Ovary (tissue), 9 donors: Measurements from ENCODE around the gene NAT10. TPM values are rescaled to one million over a fixed set of nuclear protein-coding genes. Genes with fewer than 3 reads are reported as not detected.

Experiments
- DNase-seq, 5 donors: peaks; one replicate each; pipeline ENCODE4 v3.0.0-alpha.2; 2019 to 2020
- H3K27ac ChIP-seq, 2 donors: fragments of 200-600 bp; one replicate each; pipeline versions ENCODE4 v1.5.1 to v1.8.0; 2019 to 2022
- H3K27me3 ChIP-seq: fragments of 200-600 bp; one replicate; pipeline ENCODE4 v1.8.0; 2022
- H3K36me3 ChIP-seq: fragments of 200-600 bp; sonication (generic); one replicate; pipeline ENCODE4 v1.5.1; 2019
- H3K4me1 ChIP-seq: one replicate; pipeline ENCODE4 v1.8.1; 2013; ENCODE audit warnings: mild to moderate bottlenecking, moderate library complexity; ENCODE audit not compliant: insufficient read depth
- H3K4me3 ChIP-seq: fragments of 200-600 bp; sonication (generic); one replicate; pipeline ENCODE4 v1.5.1; 2017
- H3K9me3 ChIP-seq, 2 donors: fragments of 200-600 bp in 1 of 2; sonication (generic) in 1 of 2; one replicate each; pipeline versions ENCODE4 v1.5.1 to v1.8.1; 2013 to 2019; ENCODE audit warnings: mild to moderate bottlenecking in 1 of 2, moderate library complexity in 1 of 2
- CTCF ChIP-seq, 3 donors: fragments of 450-650 bp in 2 of 3; fragments of 200-600 bp in 1 of 3; IDR thresholded peaks; one replicate each; pipeline versions ENCODE4 v1.5.1 to v1.8.0; 2016 to 2022; ENCODE audit warnings: antibody characterized with exemption in 3 of 3, mild to moderate bottlenecking in 1 of 3
- EP300 ChIP-seq: sonication (generic); formaldehyde crosslinking; IDR thresholded peaks from one replicate; pipeline ENCODE4 v1.6.1; 2017; ENCODE audit warnings: antibody characterized with exemption
- POLR2A ChIP-seq: fragments of 450-650 bp; IDR thresholded peaks from one replicate; pipeline ENCODE4 v1.6.1; 2017; ENCODE audit warnings: antibody characterized with exemption, mild to moderate bottlenecking, moderate library complexity
- WGBS, 3 donors: extraction: QIAGEN DNeasy Blood & Tissue Kit in 1 of 3; methylation state at CpG; one replicate each; pipeline versions ENCODE4 v1.1.5 to v1.1.7; 2013 to 2017; 5-methylcytosine and 5-hydroxymethylcytosine counted together
- intact Hi-C, 4 donors: fragments of 100-400 bp; cut with DNase I; formaldehyde crosslinking; loops; one replicate each; pipeline versions ENCODE4 v1.11.0 to v1.15.1; 2022 to 2023
- polyA plus RNA-seq, 2 donors: library from polyadenylated mRNA; stranded (reverse); fragments of 200-250 nt in 1 of 2; fragments of 350-450 nt in 1 of 2; fragmentation: Illumina TruSeq in 1 of 2; extraction: RNeasy Lipid Tissue Mini Kit (QIAGEN cat#74804) in 1 of 2; gene quantifications; one replicate each; pipeline ENCODE4 v1.2.3, GENCODE V29; 2013 to 2014
- total RNA-seq, 7 donors: library from RNA; depleted of rRNA in 2 of 7; stranded (reverse); fragments of >200 nt in 2 of 7; fragmentation: NEBNext Ultra II Directional in 3 of 7; extraction: Animal tissue kit (Norgen Biotek cat#: 25700) in 3 of 7; gene quantifications; one replicate each; pipeline versions ENCODE4 v1.1.0 to v1.2.4, GENCODE V29; 2016 to 2023
- donor health status: DM: no; HTN: no; CAD: no; lungs with moderate emphysema.
- donor health status: DM: no; HTN: no; CAD: no.
- donor health status: Bipolar disorder and iron deficiency.
- donor health status: DM: yes; HTN: yes; CAD: no.
- donor health status: DM: no; HTN: no; CAD: no.
- donor health status: DM: yes; HTN: yes; CAD: no.

The NAT10 gene
- total and polyA plus RNA-seq, 9 donors: 19.8 to 60.9 (median 49.1) TPM

GRCh38 chr11:34072041-34072440 lies 33.4 kb upstream of the NAT10 start:
- no peaks in the 10 kb centered on the region for H3K36me3 ChIP-seq
- no peaks in the 10 kb centered on the region for H3K27me3 ChIP-seq
- no peak for TF ChIP-seq EP300
- TF ChIP-seq CTCF (IDR thresholded peaks at IDR 0.05): no peak
- TF ChIP-seq POLR2A: no peak
- no peak overlapping the region for H3K4me3 ChIP-seq
- H3K9me3 ChIP-seq: no peaks in the 10 kb centered on the region
- DNase-seq: no peak
- 62 to 70% (median 64%) methylated on average over 3 of the region's 3 CpGs for WGBS, 3 donors
- no peak overlapping the region for H3K27ac ChIP-seq
- intact Hi-C loops: no loop called here
- H3K4me1 ChIP-seq: peaks cover 7% of the 10 kb centered on the region

GRCh38 chr11:34072832-34073231 lies 32.6 kb upstream of the NAT10 start:
- H3K9me3 ChIP-seq: no peaks in the 10 kb centered on the region
- TF ChIP-seq CTCF (IDR thresholded peaks at IDR 0.05): no peak
- no peak for TF ChIP-seq POLR2A
- no peak for TF ChIP-seq EP300
- DNase-seq: no peak
- intact Hi-C loops: no loop called here
- 64 to 75% (median 74%) methylated on average over 2 of the region's 2 CpGs for WGBS, 3 donors
- no peaks in the 10 kb centered on the region for H3K27me3 ChIP-seq
- no peaks in the 10 kb centered on the region for H3K36me3 ChIP-seq
- peaks cover 6% of the 10 kb centered on the region for H3K4me1 ChIP-seq
- no peak overlapping the region for H3K27ac ChIP-seq
- H3K4me3 ChIP-seq: no peak overlapping the region

GRCh38 chr11:34074391-34074790 lies 31.0 kb upstream of the NAT10 start:
- no peak for TF ChIP-seq POLR2A
- TF ChIP-seq EP300: no peak
- no peak for TF ChIP-seq CTCF (IDR thresholded peaks at IDR 0.05)
- WGBS, 3 donors: 77 to 84% (median 82%) methylated on average over 4 of the region's 4 CpGs
- no peak overlapping the region for H3K27ac ChIP-seq
- H3K4me1 ChIP-seq: peaks cover 1% of the 10 kb centered on the region
- intact Hi-C loops: no loop called here
- no peaks in the 10 kb centered on the region for H3K9me3 ChIP-seq
- no peak for DNase-seq
- H3K36me3 ChIP-seq: no peaks in the 10 kb centered on the region
- no peaks in the 10 kb centered on the region for H3K27me3 ChIP-seq
- no peak overlapping the region for H3K4me3 ChIP-seq

GRCh38 chr11:34075178-34075820 lies 30.1 kb upstream of the NAT10 start:
- WGBS, 3 donors: 50 to 53% (median 52%) methylated on average over 2 of the region's 2 CpGs
- intact Hi-C loops: no loop called here
- H3K36me3 ChIP-seq: no peaks in the 10 kb centered on the region
- TF ChIP-seq POLR2A (no peak), CTCF (IDR thresholded peaks at IDR 0.05) (no peak), EP300 (no peak)
- H3K4me1 ChIP-seq: peaks cover 1% of the 10 kb centered on the region
- no peaks in the 10 kb centered on the region for H3K9me3 ChIP-seq
- H3K4me3 ChIP-seq: no peak overlapping the region
- H3K27me3 ChIP-seq: no peaks in the 10 kb centered on the region
- no peak for DNase-seq
- no peak overlapping the region for H3K27ac ChIP-seq
